ENCODE results near the gene ILKAP. TPM values are rescaled to one million over a fixed set of nuclear protein-coding genes. Genes with fewer than 3 reads are reported as not detected.

Gene ILKAP
- total RNA-seq, 1 experiment from 2014 or later: 53.4 TPM

GRCh38 chr2:238123991-238124470, 79.5 kb downstream of the ILKAP start:
- Histone ChIP-seq H3K4me3 (replicated peaks in 1 of 2; ENCODE audit: low read depth in 1 of 2, low read length in 2 of 2) (no peak overlapping the region), H3K9me3 (ENCODE audit: control insufficient read depth in 1 of 2, insufficient read depth in 1 of 2, low read depth in 1 of 2, low read length in 2 of 2) (peaks cover 0 to 10% of the 10 kb centered on the region in 2 experiments; a peak in 1 of 4 replicates), H3K4me1 (ENCODE audit: control insufficient read depth in 1 of 2, insufficient read depth in 2 of 2, low read length in 2 of 2) (no peaks in the 10 kb centered on the region), H3K27me3 (ENCODE audit: insufficient read depth, low read length) (no peaks in the 10 kb centered on the region; the same call in 1 of the 2 replicates), H3K36me3 (ENCODE audit: control insufficient read depth in 1 of 2, insufficient read depth in 2 of 2, low read length in 2 of 2) (no peaks in the 10 kb centered on the region), H3K4me2 (ENCODE audit: low read length) (no peak overlapping the region), H2AFZ (ENCODE audit: low read depth, low read length, poor library complexity, severe bottlenecking) (no peak overlapping the region), H3K9me2 (ENCODE audit: insufficient read depth) (no peaks in the 10 kb centered on the region), H3K79me2 (ENCODE audit: insufficient read depth, low read length) (no peaks in the 10 kb centered on the region), H4K20me1 (ENCODE audit: insufficient read depth) (no peaks in the 10 kb centered on the region), H3K9ac (ENCODE audit: low read length) (no peak overlapping the region), H3K27ac (ENCODE audit: low read depth, low read length) (no peak overlapping the region)
- DNase-seq (ENCODE audit: low read depth, low spot score): no peak
- ChIA-PET CTCF (no interaction called here), POLR2A (no interaction called here), RAD21 (ENCODE audit: low non-redundant PET in 1 of 2, low total read pairs in 2 of 2, uncharacterized antibody in 2 of 2, unreplicated experiment in 2 of 2) (no interaction called here)
- BruUV-seq (replicated peaks): no TSS peak
- no peak for ATAC-seq
- no peak for TF ChIP-seq EGR1 (IDR thresholded peaks at IDR 0.05; ENCODE audit: low read depth)
- TF ChIP-seq TCF7L2 (IDR thresholded peaks at IDR 0.05; ENCODE audit: borderline replicate concordance, extremely low read depth, insufficient read depth, insufficient read length): no peak
- TF ChIP-seq REST (IDR thresholded peaks at IDR 0.05; ENCODE audit: low read depth): no peak
- no peak for TF ChIP-seq CEBPB (IDR thresholded peaks at IDR 0.05; ENCODE audit: low read depth)
- TF ChIP-seq ELF1 (IDR thresholded peaks at IDR 0.05; ENCODE audit: borderline replicate concordance, low read depth): no peak
- TF ChIP-seq SIN3A (IDR thresholded peaks at IDR 0.05; ENCODE audit: low read depth): no peak
- TF ChIP-seq FOSL1 (IDR thresholded peaks at IDR 0.05; ENCODE audit: low read depth): no peak
- TF ChIP-seq, protein P1, sequence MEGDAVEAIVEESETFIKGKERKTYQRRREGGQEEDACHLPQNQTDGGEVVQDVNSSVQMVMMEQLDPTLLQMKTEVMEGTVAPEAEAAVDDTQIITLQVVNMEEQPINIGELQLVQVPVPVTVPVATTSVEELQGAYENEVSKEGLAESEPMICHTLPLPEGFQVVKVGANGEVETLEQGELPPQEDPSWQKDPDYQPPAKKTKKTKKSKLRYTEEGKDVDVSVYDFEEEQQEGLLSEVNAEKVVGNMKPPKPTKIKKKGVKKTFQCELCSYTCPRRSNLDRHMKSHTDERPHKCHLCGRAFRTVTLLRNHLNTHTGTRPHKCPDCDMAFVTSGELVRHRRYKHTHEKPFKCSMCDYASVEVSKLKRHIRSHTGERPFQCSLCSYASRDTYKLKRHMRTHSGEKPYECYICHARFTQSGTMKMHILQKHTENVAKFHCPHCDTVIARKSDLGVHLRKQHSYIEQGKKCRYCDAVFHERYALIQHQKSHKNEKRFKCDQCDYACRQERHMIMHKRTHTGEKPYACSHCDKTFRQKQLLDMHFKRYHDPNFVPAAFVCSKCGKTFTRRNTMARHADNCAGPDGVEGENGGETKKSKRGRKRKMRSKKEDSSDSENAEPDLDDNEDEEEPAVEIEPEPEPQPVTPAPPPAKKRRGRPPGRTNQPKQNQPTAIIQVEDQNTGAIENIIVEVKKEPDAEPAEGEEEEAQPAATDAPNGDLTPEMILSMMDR (IDR thresholded peaks at IDR 0.05 in 2 of 3, conservative IDR thresholded peaks at IDR 0.05 in 1 of 3; ENCODE audit: borderline replicate concordance in 1 of 3, insufficient read depth in 1 of 3, low read depth in 2 of 3, low read length in 2 of 3): no peak
- TF ChIP-seq POLR2AphosphoS5 (IDR thresholded peaks at IDR 0.05; ENCODE audit: low read depth, low read length): no peak
- no peak for TF ChIP-seq CBX3 (IDR thresholded peaks at IDR 0.05; ENCODE audit: low read depth)
- TF ChIP-seq SP1 (IDR thresholded peaks at IDR 0.05; ENCODE audit: low read depth): no peak
- TF ChIP-seq SRF (IDR thresholded peaks at IDR 0.05; ENCODE audit: low read depth): no peak
- TF ChIP-seq YY1 (IDR thresholded peaks at IDR 0.05; ENCODE audit: extremely low read depth, insufficient replicate concordance, low read depth, low read length): no peak
- no peak for TF ChIP-seq JUND (IDR thresholded peaks at IDR 0.05)
- no peak for TF ChIP-seq ZBTB33 (IDR thresholded peaks at IDR 0.05; ENCODE audit: extremely low read depth, insufficient replicate concordance, low read length)
- intact Hi-C loops (cut with micrococcal nuclease): no loop called here
